ENCODE measurements around the gene STX1A.

The STX1A gene

DNA sequence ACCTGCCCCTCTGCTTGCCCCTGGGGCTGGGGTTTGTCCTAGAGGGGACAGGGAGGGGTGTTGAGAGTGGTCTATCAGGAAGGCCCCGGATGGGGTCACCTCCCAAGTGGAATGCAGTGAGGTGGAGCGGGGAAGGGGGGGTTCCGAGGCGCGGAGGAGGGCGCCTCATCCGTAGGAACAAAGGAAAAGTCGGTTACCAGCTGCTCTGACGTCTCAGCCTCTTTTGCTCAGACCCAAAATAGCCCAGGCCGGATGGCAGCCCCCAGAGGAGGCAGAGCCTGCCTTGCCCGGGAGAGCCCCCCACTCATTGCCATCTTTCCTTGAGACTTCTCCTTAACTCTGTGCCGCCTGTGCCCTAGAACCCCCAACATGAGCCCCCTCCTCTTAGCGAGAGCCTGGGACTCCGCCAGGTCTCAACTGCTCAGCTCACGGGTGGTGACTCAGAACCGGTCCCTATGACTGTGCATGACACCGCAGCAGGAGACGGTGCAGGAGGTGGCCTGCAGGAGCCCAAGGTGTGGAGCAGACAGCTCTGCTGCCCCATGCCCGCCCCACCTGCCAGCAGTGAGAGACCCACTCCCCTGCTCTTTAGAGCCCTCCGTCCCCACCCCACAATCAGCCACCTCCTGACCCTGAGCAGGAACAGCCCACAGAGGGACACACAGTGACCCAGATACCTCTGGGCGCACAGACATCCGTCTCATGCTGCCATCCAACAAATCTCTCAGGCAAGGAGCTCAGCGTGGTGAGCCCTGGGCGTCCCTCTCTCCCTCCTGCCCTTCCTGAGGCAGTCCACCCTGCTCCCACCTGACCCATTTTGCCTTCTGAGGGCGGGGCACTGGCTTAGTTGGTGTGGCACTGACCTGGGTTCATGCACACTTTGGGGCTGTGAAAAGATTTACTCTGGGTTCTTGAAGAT is 13.1 kb downstream of the STX1A start:
- no peak for DNase-seq (ENCODE audit: low read depth)

DNA sequence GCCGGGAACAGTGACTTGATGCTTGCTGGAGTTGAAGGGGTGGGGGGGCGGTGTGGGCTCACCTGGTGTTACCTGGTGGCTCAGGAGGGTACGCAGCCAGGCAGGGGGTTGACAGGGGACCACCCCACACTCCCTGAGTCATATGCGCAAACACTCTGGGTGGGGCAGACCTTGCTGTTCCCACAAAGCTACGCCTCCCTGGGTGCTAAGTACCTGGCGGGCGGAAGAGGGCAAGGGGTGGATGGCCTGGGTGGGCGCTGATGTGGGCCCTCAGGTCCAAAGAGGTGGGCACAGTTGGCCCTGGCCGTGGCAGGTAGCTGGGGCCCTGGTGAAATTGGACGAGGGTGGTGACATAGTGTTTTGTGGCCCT is 13.9 kb downstream of the STX1A start:
- DNase-seq (ENCODE audit: low read depth): no peak

DNA sequence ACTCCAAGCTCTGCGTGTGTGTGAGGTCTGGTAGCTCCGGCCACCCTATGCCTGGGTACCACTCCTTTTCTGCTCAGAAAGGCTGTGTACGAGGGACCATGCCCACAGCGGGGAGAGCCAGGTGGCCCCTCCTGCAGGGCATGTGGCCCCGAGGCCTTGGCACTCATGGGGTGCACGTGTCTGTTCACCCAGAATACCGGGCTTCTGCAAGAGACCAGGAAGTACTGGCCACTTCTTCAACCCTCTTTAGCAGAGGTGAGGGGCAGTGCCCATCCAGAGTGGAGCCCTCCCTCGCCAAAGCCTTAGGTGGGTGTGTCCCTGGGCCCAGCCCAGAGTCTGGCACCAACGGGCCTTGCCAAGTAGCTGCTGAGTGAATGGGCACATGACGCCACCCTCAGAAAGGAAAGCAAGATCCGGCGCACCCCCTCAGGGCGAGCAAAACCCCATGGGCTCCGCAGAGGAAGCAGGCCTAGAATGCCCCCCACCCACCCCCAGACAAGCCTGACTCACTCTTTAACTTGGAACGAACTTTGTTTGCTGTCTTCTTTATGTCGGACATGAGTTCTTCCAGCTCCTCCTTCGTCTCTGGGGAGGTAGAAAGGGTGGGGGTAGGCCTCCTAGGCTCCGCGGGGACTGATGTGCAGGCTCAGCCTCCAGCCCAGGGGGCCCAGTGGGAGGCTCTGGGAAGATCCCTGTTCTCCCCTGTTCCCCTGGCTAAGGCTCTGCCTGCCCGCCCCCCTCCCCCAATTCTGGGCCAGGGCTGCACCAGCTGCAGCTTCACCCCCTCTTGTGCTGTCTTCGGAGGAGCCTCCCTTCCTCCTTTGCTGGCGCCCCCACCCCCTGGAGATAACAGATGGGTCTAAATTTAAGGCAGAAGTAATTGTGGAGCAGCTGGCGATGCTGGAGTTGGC is 14.6 kb downstream of the STX1A start:
- no peak for DNase-seq (ENCODE audit: low read depth)

DNA sequence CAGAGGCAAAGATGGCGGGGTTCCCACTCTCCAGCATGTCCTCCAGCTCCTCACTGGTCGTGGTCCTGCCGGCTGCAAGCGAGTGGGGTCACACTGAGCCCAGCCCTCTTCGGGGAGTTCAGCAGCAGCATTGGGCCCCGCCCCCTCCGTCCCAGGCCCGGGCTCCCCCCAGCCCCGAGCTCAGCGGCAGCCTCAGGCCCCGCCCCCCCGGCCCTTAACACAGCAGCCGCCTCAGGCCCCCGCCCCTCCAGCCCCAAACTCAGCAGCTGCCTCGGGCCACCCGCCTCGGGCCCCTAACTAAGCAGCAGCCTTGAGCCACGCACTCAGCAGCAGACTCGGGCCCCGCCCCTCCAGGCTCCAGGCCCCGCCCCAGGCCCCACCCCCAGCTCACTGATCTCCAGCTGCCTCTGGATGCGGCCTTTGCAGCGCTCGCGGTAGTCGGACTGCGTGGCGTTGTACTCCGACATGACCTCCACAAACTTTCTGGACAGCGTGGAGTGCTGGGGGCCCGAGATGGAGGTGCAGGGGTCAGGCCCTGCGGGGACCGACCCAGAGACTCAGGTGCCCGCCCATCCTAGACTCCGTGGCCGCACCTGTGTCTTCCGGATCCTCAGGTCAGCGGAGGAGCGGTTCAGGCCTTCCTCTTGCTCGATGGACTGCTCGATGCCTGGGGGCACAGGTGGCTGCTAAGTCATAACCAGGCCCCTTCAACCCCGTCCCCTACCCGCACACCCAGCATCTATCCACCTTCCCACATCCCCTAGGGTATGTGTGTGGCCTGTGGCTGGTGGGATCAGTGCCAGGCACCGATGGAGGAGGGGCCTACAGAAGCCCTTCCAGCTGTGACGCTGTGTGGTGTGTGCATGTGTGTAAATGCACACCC is 15.5 kb downstream of the STX1A start:
- DNase-seq (ENCODE audit: low read depth): no peak

DNA sequence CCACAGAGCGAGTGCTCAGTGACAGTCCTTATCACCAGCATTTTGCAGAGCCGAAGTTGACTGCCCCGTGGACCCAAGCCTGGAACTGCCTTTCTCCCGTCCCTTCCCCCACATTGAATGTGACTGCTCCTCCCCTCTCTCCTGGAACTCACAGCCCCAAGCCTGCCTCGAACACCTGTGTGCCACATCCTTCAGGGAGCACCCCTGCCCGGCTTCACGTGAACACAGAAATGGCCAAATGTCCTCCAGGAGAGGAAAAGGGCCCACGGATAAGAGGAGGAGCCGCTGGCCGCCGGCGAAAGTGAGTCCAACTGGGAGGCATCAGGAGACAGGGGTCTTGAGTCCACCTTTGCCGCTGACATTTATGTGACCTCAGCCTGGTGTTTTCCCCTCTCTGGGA is 16.2 kb downstream of the STX1A start:
- no peak for DNase-seq (ENCODE audit: low read depth)

DNA sequence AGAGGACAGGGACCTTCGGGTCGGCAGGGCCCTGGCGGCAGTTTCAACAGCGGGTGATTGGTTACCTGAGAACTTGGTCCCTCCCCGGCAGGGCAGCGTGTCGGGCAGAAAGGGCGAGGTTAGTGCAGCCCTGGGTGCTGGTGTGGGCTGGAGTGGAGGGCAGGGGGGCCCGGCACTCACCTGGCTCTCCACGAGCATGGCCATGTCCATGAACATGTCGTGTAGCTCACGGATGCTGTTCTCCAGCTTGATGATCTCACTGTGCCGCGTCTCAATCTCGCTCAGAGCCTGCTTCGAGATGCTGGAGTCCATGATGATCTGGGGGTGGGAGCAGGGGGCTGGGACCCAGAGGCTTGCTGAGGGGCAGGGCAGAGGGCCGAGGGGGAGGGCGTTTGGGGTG is 16.8 kb downstream of the STX1A start:
- DNase-seq (ENCODE audit: low read depth): no peak

DNA sequence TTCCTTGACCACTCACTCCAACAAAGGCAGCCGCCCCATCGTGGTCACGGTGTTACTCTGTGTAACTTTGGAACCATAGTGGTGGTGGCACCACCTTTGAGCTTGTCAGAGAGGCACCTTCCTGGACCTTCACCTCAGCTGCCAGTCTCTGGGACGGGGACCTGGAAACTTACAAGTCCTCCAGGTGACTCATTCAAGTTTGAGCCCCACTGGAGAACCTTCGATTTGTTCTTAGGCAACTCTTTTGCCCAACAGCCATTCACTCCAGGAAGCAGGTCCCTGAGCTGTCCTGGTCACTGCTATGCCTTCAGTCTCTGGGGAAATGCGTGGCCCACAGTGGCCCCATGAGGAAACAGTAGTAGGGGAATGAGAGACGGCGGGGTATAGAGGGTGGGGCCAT is 17.2 kb downstream of the STX1A start:
- DNase-seq (ENCODE audit: low read depth): no peak

DNA sequence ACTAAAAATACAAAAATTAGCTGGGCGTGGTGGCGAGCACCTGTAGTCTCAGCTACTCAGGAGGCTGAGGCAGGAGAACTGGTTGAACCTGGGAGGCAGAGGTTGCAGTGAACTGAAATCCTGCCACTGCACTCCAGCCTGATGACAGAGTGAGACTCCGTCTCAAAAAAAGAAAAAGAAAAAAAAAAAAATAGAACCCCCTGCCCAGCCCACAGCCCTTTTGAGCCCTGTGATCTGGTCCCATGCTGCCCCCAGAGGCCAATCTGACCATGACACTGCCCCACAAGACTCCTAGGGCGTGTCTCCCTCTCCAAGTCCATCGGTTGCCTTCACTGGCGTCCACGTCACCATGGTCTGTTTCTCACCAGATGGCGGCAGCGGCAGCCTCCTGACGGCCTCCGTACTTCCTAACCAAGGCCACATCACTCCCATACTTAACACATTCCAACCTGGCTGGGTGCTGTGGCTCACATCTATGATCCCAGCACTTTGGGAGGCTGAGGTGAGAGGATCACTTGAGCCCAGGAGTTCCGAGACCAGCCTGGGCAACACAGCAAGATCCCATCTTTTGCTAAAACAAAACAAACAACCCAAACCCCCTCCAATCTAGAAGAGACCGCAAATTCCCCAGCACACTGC is 18.0 kb downstream of the STX1A start:
- DNase-seq (ENCODE audit: low read depth): no peak

DNA sequence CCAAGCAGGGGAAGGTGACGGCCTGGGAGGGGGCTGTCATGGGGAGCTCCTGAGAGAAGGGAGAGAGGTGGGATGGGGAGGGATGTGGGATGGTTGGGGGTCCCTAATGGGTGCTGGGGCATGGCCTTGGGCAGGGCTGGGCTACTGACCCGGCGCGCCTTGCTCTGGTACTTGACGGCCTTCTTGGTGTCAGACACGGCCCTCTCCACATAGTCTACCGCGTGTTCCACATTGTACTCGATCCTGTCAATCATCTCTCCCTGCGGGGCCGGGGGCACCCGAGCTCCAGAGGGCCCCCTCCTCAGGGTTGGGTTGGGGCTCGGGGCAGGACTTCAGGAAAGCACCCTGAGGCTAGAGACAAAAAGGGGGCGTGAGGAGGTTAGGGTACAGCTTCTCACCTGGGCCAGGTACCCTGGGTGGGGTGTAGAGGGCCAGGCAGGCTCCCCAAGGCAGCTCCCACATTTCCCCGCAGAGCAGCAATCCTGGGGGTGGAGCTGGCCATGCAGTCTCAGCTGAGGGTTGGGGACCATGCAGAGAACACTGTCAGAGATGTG is 18.8 kb downstream of the STX1A start:
- DNase-seq (ENCODE audit: low read depth): no peak

DNA sequence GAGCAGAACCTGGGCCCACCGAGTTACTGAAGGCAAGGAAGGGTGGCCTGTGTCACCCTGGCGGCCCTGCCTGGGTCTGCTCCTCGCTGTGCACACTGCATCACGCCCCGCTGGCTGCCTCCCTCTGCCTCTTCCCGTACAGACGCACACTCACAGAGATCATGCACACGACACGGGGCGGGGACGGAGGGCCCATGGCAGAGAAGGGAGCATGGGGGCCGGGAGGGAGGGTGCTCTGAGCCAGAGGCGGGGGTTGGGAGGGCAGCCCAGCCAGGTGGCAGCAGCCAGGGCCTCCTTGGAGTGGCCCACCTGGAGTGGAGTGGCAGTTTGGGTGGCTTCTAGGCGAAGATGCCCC is 19.4 kb downstream of the STX1A start:
- DNase-seq (ENCODE audit: low read depth): no peak

DNA sequence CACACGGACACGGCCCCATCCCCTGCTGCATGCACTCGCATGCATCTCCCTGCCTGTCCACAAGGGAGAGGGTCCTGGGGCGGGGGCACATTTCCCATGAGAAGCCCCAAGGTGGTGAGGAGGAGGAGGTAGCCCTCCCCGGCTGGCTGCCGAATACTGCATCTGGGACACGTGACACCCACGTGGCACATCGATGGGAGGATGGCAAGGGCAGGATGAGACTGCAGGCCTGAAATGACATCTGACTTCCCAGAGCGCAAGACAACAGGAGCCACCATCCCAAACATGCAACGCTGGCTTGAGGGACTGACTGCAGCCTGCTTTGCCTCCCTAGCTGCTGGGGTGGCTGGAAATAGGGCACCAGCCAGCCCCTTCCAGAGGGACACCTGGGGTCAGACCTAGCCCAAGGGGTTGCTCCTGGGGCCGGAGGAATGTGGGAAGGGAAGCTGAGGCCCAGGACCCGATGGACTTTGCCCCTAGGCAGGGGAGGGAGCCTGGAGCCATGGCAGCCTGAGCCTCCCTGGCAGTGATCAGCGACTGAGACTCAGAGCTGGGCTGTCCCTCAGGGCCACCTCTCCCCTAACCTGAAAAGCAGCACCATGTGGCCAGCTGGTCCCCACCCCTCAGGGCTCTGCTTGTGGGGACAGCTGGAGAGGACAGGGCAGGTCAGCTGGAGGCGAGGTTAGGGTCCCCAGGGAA is 19.9 kb downstream of the STX1A start:
- no peak for DNase-seq (ENCODE audit: low read depth)

DNA sequence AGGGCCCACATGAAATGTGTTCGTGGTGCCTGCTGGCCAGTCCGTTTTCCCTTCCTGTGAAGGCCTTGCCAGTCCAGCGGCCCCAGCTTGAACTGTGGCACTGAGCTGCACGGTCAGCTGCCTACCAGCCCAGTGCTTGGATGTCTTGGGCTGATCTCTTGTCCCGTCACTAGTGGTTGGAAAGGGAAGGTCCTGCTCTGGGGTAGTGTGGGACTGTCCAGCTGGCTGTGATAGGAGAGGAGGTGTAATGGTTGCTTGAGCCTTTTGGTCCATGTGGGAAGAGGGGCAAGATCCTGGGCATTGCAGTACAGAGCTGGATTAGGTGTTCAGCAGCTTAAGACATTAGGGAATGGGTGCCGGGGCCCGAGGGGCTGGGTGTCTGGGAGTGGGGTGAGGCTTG is 21.1 kb downstream of the STX1A start:
- DNase-seq (ENCODE audit: low read depth): no peak

DNA sequence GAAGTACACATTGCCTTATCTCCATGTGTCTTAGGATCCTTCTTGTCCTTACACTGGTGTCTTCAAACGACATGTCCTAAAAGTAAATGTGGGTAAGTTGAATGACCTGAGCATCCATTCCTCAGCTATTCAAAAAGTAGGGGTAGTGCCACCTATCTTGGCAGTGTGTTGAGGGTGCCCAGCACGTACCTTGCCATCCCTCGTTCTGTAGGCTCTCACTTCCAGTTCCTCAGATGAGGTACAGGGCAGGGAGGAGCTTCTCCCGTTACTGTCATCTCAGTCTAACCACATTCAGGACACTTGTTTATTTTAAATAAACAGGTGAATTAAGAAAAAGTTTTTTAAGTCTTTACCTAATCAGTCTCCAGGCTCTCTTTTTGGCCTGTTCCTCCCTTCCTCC is 23.1 kb downstream of the STX1A start:
- DNase-seq (ENCODE audit: low read depth): no peak

DNA sequence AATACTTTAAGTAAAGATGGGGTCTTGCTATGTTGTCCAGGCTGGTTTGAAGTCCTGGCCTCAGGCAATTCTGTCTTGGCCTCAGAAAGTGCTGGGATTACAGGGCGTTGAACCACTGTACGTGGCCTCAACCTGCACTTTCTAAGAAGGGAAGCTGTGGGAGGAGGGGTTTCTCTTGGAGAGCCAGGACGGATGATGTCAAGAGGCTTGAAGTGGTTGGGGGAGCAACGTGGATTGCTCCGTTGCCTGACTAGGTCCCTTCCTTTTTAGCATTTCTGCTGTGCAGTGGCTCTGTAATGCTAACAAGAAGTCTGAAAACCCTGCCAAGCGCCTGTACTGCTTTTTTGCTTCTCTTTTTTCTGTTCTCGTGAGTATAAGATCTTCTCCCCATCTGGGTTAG is 28.8 kb downstream of the STX1A start:
- no peak for DNase-seq (ENCODE audit: low read depth)

DNA sequence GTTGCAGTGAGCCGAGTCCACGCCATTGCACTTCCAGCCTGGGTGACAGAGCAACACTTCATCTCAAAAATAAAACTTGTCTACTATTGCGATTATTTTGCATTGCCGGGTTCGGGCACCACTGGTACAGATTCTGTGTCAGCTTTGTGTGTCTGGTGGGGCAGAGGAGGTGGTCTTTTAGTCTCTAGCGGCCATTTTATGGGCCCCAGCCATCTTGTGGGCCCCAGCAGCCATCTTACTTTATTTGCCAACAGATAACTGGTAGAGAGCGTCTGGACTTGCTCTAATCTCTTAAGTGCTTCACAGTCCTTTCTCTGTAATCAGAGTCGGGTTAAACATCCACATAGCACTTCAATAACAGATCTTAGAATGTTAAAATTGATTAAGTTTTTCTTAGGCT is 31.2 kb downstream of the STX1A start:
- no peak for DNase-seq (ENCODE audit: low read depth)

DNA sequence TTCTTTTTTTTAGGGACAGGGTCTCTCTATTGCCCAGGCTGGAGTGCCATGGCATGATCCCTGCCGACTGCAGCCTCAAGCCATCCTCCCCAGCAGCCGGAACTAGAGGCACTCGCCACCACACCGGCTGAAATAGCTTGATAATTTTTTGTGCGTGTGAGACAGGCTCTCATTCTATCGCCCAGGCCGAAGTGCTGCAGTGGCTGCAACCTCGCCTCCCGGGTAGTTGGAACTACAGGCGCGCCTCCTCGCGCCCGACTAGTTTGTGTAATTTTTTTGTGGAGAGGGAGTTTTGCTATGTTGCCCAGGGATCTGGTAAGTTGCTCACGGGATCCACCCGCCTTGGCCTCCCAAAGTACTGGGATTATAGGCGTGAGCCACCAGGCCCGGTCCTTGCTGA is 34.2 kb downstream of the STX1A start:
- no peak for DNase-seq (ENCODE audit: low read depth)

DNA sequence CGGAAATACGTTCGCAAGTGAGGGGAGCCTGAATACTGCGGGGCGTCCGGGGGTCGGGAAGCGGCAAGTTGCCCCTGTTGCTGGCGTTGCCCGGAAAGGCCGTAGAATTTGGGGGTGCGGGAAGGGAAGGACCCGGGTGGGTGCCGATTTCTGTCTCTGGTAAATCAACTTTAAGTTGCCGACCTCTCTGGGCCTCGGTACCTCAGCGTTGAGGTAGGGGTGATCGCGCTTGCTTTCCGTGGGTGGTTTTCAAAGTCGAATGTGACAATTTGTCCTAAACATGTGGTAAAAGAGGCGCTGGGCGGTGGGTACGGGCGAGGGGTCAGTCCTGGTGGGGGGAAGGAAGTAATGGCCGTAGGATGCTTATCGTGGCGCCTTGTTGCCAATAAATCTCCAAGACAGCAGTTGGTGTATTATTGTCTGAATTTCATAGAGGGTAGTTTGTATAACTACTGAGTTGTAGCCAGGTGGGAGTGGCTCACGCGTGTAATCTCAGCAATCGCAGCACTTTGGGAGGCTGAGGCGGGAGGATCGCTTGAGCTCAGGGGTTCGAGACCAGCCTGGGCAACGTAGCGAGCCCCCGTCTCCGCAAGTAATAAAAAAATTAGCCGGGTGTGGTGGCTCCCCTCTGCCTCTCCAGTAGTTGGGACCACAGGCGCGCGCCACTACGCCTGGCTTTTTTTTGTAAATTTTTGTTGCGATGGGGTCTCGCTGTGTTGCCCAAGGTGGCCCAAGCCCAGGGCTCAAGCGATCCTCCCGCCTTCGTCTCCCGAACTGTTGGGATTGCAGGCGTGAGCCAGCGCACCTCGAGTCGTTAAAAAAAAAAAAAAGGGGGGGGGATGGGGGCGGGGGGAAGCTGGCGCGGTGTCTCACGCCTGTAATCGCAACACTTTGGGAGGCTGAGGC is 35.4 kb downstream of the STX1A start:
- no peak for DNase-seq (ENCODE audit: low read depth)

DNA sequence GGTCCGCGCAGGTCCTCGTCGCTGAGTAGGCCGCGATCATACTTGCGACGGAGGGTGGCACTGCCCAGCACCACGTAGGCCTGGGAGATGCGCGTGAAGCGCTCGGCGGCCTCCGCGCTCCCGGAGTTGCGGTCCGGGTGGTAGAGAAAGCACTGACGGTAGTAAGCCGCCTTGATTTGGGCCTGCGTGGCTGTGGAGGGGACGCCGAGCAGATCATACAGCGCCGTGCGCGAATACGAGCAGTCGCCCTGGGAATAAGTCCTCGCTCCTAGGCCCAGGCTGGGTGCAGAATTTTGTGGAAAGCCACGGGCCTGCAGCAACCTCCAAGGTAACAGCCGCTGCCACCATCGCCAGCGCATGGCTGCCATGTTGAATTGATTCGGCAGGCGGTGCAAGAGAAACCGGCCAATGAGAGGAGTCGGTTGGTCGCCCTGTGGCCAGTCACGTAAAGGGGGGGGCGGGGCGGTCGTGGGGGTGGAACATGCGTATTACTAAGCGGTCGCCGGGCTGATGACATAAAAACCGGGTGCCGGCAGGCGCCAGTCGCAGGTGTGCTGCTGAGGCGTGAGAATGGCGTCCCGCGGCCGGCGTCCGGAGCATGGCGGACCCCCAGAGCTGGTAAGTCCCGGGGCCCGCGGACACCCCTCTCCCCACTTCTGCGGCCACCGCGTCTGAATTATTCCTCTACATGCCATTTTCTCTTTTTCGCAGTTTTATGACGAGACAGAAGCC is 36.2 kb downstream of the STX1A start, which contains the start of the genes BUD23 and DNAJC30:
TSS of gene BUD23 (plus strand) at position 542 of the 732 bp plus-strand sequence. CDS start at position 571, 29 bp downstream.
TSS of gene DNAJC30 (minus strand) at position 398 of the 732 bp plus-strand sequence. CDS start at position 368, 30 bp downstream.
- peak; percentile 92 for DNase-seq (ENCODE audit: low read depth)

DNA sequence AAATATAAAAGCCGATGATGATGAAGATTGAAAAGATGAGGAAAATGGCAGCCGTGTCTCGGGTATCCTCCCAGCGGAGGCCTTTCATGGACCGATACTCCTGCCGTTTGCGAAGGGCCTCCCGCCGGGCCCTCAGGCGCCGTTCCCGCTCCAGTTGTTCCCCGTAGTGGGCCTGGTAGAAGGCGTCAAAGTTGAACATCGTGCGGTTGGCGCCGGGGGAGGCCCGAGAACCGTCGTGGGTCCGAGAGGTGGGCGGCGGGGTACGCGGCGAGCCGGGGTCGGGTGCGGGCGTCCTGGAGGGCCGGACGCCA is 36.8 kb downstream of the STX1A start:
- no peak for DNase-seq (ENCODE audit: low read depth)
